Testis (tissue), 3 donors: ENCODE measurements around the gene AGAP1. TPM values are rescaled to one million over a fixed set of nuclear protein-coding genes. Genes with fewer than 3 reads are reported as not detected.

Experiments
- DNase-seq: peaks from one replicate; pipeline ENCODE4 v3.0.0-alpha.2; 2019
- H3K27ac ChIP-seq, 2 donors: fragments of 200-600 bp; sonication (generic); one replicate each; pipeline ENCODE4 v1.5.1; 2019
- H3K27me3 ChIP-seq: fragments of 200-600 bp; sonication (generic); one replicate; pipeline ENCODE4 v1.5.1; 2019
- H3K36me3 ChIP-seq: fragments of 200-600 bp; sonication (generic); one replicate; pipeline ENCODE4 v1.5.1; 2017; ENCODE audit warnings: low read depth; ENCODE audit errors: missing control alignments
- H3K4me1 ChIP-seq: fragments of 200-600 bp; sonication (generic); one replicate; pipeline ENCODE4 v1.5.1; 2019
- H3K4me3 ChIP-seq, 2 donors: fragments of 200-600 bp; sonication (generic); one replicate each; pipeline ENCODE4 v1.5.1; 2017 to 2019
- H3K9me3 ChIP-seq: fragments of 200-600 bp; sonication (generic); one replicate; pipeline ENCODE4 v1.5.1; 2017
- POLR2A ChIP-seq: fragments of 450-650 bp; IDR thresholded peaks from one replicate; pipeline ENCODE4 v1.6.1; 2017; ENCODE audit warnings: antibody characterized with exemption, mild to moderate bottlenecking, moderate library complexity
- WGBS, 2 donors: methylation state at CpG; one replicate each; pipeline ENCODE4 v1.1.5; 2018; 5-methylcytosine and 5-hydroxymethylcytosine counted together
- intact Hi-C: fragments of 100-400 bp; cut with DNase I; formaldehyde crosslinking; loops from one replicate; pipeline ENCODE4 v1.15.1; 2023; ENCODE audit warnings: low total_unique reads
- polyA plus RNA-seq: library from polyadenylated mRNA; stranded (reverse); fragments of 350-450 nt; fragmentation: Illumina TruSeq; extraction: RNeasy Lipid Tissue Mini Kit (QIAGEN cat#74804); gene quantifications from one replicate; pipeline ENCODE4 v1.2.3, GENCODE V29; 2014; ENCODE audit warnings: low read depth, low replicate concordance; ENCODE audit not compliant: insufficient read depth
- total RNA-seq, 2 donors: library from RNA; depleted of rRNA; stranded (reverse); fragments of >200 nt; gene quantifications; one replicate each; pipeline ENCODE4 v1.2.3, GENCODE V29; 2016
- TF ChIP-seq, protein P1 (sequence below), 3 experiments: fragments of 450-650 bp in 2 of 3; fragments of 200-600 bp in 1 of 3; sonication (generic) in 1 of 3; IDR thresholded peaks; one replicate each; pipeline ENCODE4 v1.5.1; 2016 to 2019; ENCODE audit warnings: antibody characterized with exemption in 3 of 3, mild to moderate bottlenecking in 2 of 3, moderate library complexity in 1 of 3

The AGAP1 gene
- total and polyA plus RNA-seq, 3 donors from 2014 or later: 21.4 to 45.5 (median 40.7) TPM

DNA sequence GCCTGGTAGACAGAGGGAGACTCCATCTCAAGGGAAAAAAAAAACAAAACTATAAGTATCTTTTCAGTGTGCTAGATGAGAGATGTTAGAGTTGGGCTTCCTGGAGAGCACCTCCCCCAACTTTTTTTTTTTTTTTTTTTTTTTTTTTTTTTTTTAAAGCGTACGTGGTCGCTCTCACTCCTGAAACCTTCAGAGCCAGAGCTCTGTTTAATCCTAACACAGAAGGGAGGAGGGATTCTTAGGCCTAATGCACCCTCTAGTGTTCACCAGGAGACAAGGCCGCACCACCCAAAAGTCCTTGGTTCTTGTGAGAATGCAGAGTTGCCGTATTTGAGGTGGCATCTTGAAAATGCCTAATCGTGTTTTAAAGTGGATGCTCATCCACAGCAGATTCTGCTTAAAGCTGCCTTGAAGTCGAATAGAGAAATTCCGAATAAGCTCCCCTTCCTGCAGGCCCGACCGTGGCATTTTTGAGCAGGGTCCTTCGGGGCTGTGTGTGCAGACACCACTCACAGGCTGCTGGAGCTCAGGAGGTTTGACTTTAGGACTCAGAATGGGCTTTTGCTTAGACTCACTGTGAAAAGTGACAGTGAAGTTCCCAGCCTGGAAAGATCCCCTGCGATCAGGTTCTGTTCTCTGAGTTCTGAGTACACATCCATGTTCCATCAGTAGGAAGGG is 252.6 kb downstream of the AGAP1 start:
- no peak for TF ChIP-seq POLR2A
- TF ChIP-seq, protein P1, sequence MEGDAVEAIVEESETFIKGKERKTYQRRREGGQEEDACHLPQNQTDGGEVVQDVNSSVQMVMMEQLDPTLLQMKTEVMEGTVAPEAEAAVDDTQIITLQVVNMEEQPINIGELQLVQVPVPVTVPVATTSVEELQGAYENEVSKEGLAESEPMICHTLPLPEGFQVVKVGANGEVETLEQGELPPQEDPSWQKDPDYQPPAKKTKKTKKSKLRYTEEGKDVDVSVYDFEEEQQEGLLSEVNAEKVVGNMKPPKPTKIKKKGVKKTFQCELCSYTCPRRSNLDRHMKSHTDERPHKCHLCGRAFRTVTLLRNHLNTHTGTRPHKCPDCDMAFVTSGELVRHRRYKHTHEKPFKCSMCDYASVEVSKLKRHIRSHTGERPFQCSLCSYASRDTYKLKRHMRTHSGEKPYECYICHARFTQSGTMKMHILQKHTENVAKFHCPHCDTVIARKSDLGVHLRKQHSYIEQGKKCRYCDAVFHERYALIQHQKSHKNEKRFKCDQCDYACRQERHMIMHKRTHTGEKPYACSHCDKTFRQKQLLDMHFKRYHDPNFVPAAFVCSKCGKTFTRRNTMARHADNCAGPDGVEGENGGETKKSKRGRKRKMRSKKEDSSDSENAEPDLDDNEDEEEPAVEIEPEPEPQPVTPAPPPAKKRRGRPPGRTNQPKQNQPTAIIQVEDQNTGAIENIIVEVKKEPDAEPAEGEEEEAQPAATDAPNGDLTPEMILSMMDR (IDR thresholded peaks at IDR 0.05): peak; percentile 31 to 75 (median 65)
- WGBS, 2 donors: 43 to 44% methylated on average over 10 to 12 of the region's 12 CpGs
- no peak overlapping the region for H3K4me3 ChIP-seq
- no peaks in the 10 kb centered on the region for H3K36me3 ChIP-seq
- no peaks in the 10 kb centered on the region for H3K27me3 ChIP-seq
- no peaks in the 10 kb centered on the region for H3K9me3 ChIP-seq
- intact Hi-C loops: no loop called here
- H3K4me1 ChIP-seq: no peaks in the 10 kb centered on the region
- DNase-seq: peak; percentile 76
- no peak overlapping the region for H3K27ac ChIP-seq

DNA sequence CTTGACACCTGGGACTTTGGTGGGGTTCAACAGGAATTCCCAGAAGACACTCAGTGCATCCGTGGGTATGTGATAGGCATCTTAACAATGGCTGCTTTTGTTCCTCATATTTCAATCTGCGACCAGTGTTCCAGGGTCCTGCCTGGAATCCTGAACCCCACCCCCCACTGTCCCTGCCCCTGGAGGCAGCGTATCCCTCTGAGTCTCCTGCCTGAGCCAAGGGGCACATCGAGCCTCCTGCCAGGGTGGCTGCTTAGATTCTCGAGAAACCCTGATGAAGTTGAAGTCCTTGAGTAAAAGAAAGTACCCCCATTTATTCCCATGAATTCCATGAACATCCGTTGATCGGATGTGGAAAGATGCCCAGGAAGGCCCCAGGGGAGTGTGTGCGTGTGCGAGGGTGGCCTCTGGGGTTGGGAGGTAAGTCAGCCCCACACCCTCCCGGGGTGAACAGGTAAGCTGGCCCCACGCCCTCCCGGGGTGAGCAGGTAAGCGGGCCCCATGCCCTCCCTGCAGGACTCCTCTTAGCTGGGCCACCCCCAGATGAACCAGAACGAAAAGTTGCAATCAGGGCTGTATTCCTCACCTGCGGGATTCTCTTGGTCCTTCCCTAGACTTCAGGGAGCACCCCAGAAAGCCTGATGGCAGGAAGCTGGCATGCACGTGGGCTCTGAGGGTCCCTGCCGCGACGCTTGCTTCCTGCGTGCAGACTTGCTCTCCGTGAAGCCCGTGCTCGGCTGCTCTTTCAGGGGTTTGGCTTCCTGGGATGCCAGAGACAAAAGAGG is 253.3 kb downstream of the AGAP1 start:
- no peak for TF ChIP-seq POLR2A
- TF ChIP-seq, protein P1 (IDR thresholded peaks at IDR 0.05): no peak
- H3K4me1 ChIP-seq: no peaks in the 10 kb centered on the region
- no peaks in the 10 kb centered on the region for H3K36me3 ChIP-seq
- intact Hi-C loops: no loop called here
- H3K27me3 ChIP-seq: no peaks in the 10 kb centered on the region
- no peaks in the 10 kb centered on the region for H3K9me3 ChIP-seq
- no peak for DNase-seq
- no peak overlapping the region for H3K27ac ChIP-seq
- no peak overlapping the region for H3K4me3 ChIP-seq
- WGBS, 2 donors: 90 to 91% methylated on average over 18 to 23 of the region's 23 CpGs

DNA sequence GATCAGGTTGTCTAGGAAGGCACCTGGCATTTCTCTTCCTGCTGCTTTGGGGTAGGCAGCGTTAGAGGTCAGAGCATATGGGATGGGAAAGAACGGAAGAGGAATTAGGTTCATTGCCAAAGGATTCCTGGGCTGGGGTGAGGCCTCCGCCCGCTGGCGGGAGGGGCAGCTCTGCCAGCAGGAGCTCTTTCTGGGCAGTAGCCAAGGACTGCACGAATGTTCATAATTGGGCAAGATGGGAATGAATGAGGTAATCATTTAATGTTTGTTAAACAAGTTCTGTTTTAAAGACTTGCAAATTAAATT is 253.9 kb downstream of the AGAP1 start:
- no peak for DNase-seq
- no peak for TF ChIP-seq POLR2A
- TF ChIP-seq, protein P1 (IDR thresholded peaks at IDR 0.05): no peak
- Histone ChIP-seq H3K36me3 (no peaks in the 10 kb centered on the region), H3K27ac (no peak overlapping the region), H3K4me1 (no peaks in the 10 kb centered on the region), H3K27me3 (no peaks in the 10 kb centered on the region), H3K4me3 (no peak overlapping the region), H3K9me3 (no peaks in the 10 kb centered on the region)
- intact Hi-C loops: no loop called here
- WGBS, 2 donors: 66 to 68% methylated on average over 6 of the region's 6 CpGs

DNA sequence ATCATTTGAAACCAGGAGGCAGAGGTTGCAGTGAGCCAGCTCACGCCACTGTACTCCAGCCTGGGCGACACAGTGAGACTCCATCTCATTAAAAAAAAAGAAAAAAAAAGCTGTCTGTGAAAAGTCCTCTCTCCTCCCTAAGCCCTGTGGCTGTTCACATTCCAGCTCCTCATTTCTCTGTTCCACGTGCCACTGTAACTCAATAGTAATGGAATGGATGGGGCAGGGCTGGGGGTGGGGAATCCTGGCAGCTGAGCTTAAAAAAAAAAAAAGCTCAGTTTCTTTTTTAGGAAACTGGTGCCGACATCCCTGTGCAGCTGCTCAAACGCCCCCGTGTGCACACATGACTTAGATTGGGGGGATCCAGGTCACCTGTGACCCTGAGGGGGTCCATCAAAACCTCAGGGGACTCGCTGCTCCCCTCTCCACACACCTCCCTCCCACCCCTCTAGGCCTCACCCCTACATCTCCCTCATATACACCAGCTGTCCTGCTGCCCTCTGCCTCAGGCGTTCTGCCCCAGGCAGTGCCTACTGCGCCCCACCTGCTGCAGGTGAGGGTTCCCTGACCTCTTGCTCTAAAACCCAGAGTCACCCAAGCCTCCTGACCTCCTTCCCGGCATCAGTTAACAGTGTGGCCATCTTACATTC is 255.4 kb downstream of the AGAP1 start:
- Histone ChIP-seq H3K4me1 (no peaks in the 10 kb centered on the region), H3K27me3 (no peaks in the 10 kb centered on the region), H3K4me3 (no peak overlapping the region), H3K27ac (no peak overlapping the region), H3K36me3 (no peaks in the 10 kb centered on the region), H3K9me3 (no peaks in the 10 kb centered on the region)
- intact Hi-C loops: no loop called here
- 76 to 78% methylated on average over 10 of the region's 10 CpGs for WGBS, 2 donors
- TF ChIP-seq POLR2A: no peak
- TF ChIP-seq, protein P1 (IDR thresholded peaks at IDR 0.05): no peak
- DNase-seq: no peak
